Heart right ventricle (tissue), 16 donors: ENCODE data around the gene FAM180A. TPM values are rescaled to one million over a fixed set of nuclear protein-coding genes. Genes with fewer than 3 reads are reported as not detected.
A peak's percentile ranks its signal among the peaks of the same experiment; 100 is the strongest.
"Not testable (repeated sequence)": the region's sequence is repeated elsewhere in the genome, so short reads cannot be mapped to it uniquely, and the experiment has no call there.

Experiments used
- ATAC-seq, 8 donors: fragments of 200-7000 bp; cut with Tn5 transposase; one replicate each; pipeline ENCODE4 v1.9.1; 2020; ENCODE audit warnings: mild to moderate bottlenecking in 8 of 8, moderate library complexity in 8 of 8, moderate number of reproducible peaks in 1 of 8
- DNase-seq, 2 donors: peaks; one replicate each; pipeline ENCODE4 v3.0.0-alpha.2; 2020
- H3K27ac ChIP-seq, 10 donors: fragments of 200-600 bp; sonication (generic) in 2 of 10; one replicate each; pipeline versions ENCODE4 v1.5.0 to v1.8.0; 2020 to 2022; ENCODE audit warnings: mild to moderate bottlenecking in 3 of 10
- H3K27me3 ChIP-seq, 7 donors: fragments of 200-600 bp; one replicate each; pipeline ENCODE4 v1.8.0; 2021 to 2022; ENCODE audit warnings: mild to moderate bottlenecking in 2 of 7
- H3K36me3 ChIP-seq, 9 donors: fragments of 200-600 bp; sonication (generic) in 1 of 9; one replicate each; pipeline versions ENCODE4 v1.5.0 to v1.8.0; 2020 to 2022; ENCODE audit warnings: mild to moderate bottlenecking in 2 of 9
- H3K4me1 ChIP-seq, 9 donors: fragments of 200-600 bp; sonication (generic) in 1 of 9; one replicate each; pipeline versions ENCODE4 v1.5.0 to v1.8.0; 2020 to 2022; ENCODE audit warnings: mild to moderate bottlenecking in 4 of 9
- H3K4me3 ChIP-seq, 10 donors: fragments of 200-600 bp; sonication (generic) in 2 of 10; one replicate each; pipeline versions ENCODE4 v1.5.0 to v1.8.0; 2020 to 2022; ENCODE audit warnings: mild to moderate bottlenecking in 7 of 10, moderate library complexity in 2 of 10
- H3K9me3 ChIP-seq, 11 donors: fragments of 200-600 bp in 10 of 11; sonication (generic) in 2 of 11; one replicate each; pipeline versions ENCODE4 v1.5.0 to v1.8.0; 2013 to 2022; ENCODE audit warnings: mild to moderate bottlenecking in 2 of 11, control low read depth in 1 of 11, moderate library complexity in 1 of 11
- CTCF ChIP-seq, 9 donors: fragments of 200-600 bp; sonication (generic) in 2 of 9; IDR thresholded peaks; one replicate each; pipeline versions ENCODE4 v1.5.0 to v1.8.0; 2021 to 2022; ENCODE audit warnings: antibody characterized with exemption in 9 of 9, mild to moderate bottlenecking in 5 of 9, moderate library complexity in 1 of 9
- WGBS, 2 donors: extraction: QIAGEN DNeasy Blood & Tissue Kit; methylation state at CpG; one replicate each; pipeline ENCODE4 v1.1.7; 2013; ENCODE audit warnings: inconsistent platforms in 1 of 2; 5-methylcytosine and 5-hydroxymethylcytosine counted together
- intact Hi-C, 10 donors: fragments of 100-400 bp; cut with DNase I; formaldehyde crosslinking; loops; one replicate each; pipeline versions ENCODE4 v1.11.1 to v1.14.2; 2022
- polyA plus RNA-seq, 2 donors: library from polyadenylated mRNA; stranded (reverse); fragments of 200-250 nt; gene quantifications; one replicate each; pipeline ENCODE4 v1.2.3, GENCODE V29; 2013
- total RNA-seq, 10 donors: library from RNA; stranded (reverse); fragmentation: NEBNext Ultra II Directional in 3 of 10; extraction: Animal tissue kit (Norgen Biotek cat#: 25700) in 3 of 10; gene quantifications; one replicate each; pipeline versions ENCODE4 v1.2.1 to v1.2.4, GENCODE V29; 2021 to 2023
- donor health status: Arrhythmogenic right ventricular cardiomyopathy.
- donor health status: ischemic (EF 13 %, LVEDD 7.1; RV severe dilation, severe dysfunction).
- donor health status: healthy with polysubstance abuse.
- donor health status: DM: no; HTN: yes; CAD: no.
- donor health status: DM: no; HTN: no; CAD: no.
- donor health status: ischemic (EF 25% LVEDD 6.9; RV normal size, moderate dysfunction).
- donor health status: ischemic (EF 25% LVEDD 5.7; RV mildly dilated, moderate dysfunction).
- donor health status: healthy.
- donor health status: DM: yes; HTN: yes; CAD: no.
- donor health status: Ischemic cardiomyopathy.
- donor health status: ischemic (EF 35%, LVEDD 5.7; RV mildly dilated, moderate dysfunction).
- donor health status: nonischemic (EF 11% LVEDD 7.7; RV severe dilation, severe dysfunction).
- donor health status: DM: yes; HTN: yes; CAD: no.
- donor health status: PGD.
- donor health status: ischemic (EF 29% LVEDD 5.4; RV normal size, mild dysfunction).
- donor health status: nonischemic (EF 23%, LVEDD 6.1; RV moderate dilation, normal function).

FAM180A gene
- total and polyA plus RNA-seq, 12 donors, result 2.0 to 47.6 (median 17.1) TPM

DNA sequence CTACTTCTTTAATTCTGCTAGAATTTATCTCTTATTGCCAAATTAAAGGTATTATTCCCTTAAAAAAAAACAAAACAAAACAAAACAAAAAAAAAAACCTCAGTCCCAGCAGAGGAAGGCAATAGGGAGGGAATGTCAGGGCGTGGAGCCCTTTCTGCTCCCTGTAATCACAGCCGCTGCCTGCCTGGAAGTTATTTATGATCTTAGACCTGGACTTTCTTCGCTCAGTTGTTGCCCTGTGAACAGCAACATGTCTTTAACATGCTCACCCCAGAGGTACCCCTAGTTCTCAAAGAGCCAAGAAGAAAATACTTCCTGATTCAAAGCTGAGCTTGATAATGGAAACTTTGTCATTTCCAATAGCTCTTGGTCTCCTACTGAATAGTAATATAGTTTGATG lies 7.7 kb downstream of the FAM180A start:
- no peaks in the 10 kb centered on the region for H3K9me3 ChIP-seq
- 71 to 80% methylated on average over 3 of the region's 3 CpGs for WGBS, 2 donors
- H3K4me3 ChIP-seq, result no peak overlapping the region
- H3K27ac ChIP-seq, result peak overlapping the region in 7 of 10 donors; percentile 22 to 78 (median 65)
- H3K27me3 ChIP-seq, result no peaks in the 10 kb centered on the region
- peaks cover 4 to 74% (median 23%) of the 10 kb centered on the region in 9 donors for H3K4me1 ChIP-seq
- no peak for DNase-seq
- peaks cover 0 to 9% (median 0%) of the 10 kb centered on the region in 9 donors for H3K36me3 ChIP-seq
- intact Hi-C loops, result loop anchor here in 1 of 10 donors (5.0 kb wide), 1 partner anchor 254 kb away; no protein-coding TSS in a partner anchor
- ATAC-seq, result no peak
- TF ChIP-seq CTCF (IDR thresholded peaks at IDR 0.05), result no peak

GRCh38 chr7:135737306-135737647 lies 11.3 kb downstream of the FAM180A start:
- DNase-seq, H3K27me3 ChIP-seq, ATAC-seq, intact Hi-C loops, H3K4me3 ChIP-seq, H3K27ac ChIP-seq, H3K9me3 ChIP-seq: not testable (repeated sequence)
- WGBS, 2 donors, result 96 to 97% methylated on average over 10 of the region's 10 CpGs
- H3K36me3 ChIP-seq, result peaks cover 0 to 38% (median 0%) of the 10 kb centered on the region in 9 donors
- peaks cover 0 to 39% (median 5%) of the 10 kb centered on the region in 9 donors for H3K4me1 ChIP-seq

DNA sequence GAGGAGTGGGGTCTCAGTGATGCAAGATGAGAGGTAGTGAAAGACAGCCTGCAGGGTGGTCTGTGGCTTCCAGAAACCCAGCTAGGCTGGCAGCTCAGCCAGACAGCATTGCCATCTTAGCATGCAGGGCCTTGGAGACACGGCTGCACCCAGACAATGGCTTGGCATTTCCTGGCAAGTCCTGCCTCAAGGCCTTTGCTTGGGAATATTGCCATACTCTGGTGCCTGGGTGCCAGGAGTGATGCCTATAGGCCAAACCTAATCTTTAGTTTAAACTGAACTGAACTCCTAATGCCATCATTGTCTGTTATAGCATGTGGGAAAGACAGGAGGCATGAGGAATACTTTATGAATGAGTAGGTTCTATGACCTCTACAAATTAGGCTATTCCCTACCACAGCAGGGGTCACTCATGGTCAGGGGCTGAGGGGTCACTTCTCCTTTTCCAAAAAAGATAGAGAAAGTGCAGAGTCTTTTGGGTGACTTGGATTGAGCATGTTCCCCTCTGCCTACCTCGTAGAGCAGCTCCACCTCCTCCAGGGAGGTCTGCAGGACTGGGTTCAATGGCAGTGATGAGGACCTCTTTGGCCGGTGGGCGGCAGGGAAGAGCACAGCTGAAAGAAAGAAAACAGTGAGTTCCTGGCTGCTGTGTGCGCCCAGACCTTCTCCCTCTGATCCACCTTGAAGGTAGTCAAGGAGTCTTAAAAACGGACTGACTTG lies 11.9 kb downstream of the FAM180A start:
- ATAC-seq (no peak), DNase-seq (no peak)
- H3K36me3 ChIP-seq, result peaks cover 0 to 42% (median 0%) of the 10 kb centered on the region in 9 donors
- no peaks in the 10 kb centered on the region for H3K27me3 ChIP-seq
- WGBS, 2 donors, result 76 to 92% methylated on average over 6 of the region's 6 CpGs
- H3K27ac ChIP-seq, result no peak overlapping the region
- no peak for TF ChIP-seq CTCF (IDR thresholded peaks at IDR 0.05)
- no peaks in the 10 kb centered on the region for H3K9me3 ChIP-seq
- peaks cover 0 to 34% (median 4%) of the 10 kb centered on the region in 9 donors for H3K4me1 ChIP-seq
- no peak overlapping the region for H3K4me3 ChIP-seq
- intact Hi-C loops, result no loop called here

GRCh38 chr7:135734343-135734689 lies 14.3 kb downstream of the FAM180A start:
- 90 to 100% methylated on average over 1 of the region's 1 CpG for WGBS, 2 donors
- peaks cover 0 to 42% (median 0%) of the 10 kb centered on the region in 9 donors for H3K36me3 ChIP-seq
- TF ChIP-seq CTCF (IDR thresholded peaks at IDR 0.05), result no peak

More at GRCh38 chr7:135734343-135734689, 14.3 kb downstream of the FAM180A start:
- Histone ChIP-seq H3K9me3 (no peaks in the 10 kb centered on the region), H3K4me3 (no peak overlapping the region), H3K4me1 (peaks cover 0 to 28% (median 0%) of the 10 kb centered on the region in 9 donors), H3K27ac (no peak overlapping the region), H3K27me3 (no peaks in the 10 kb centered on the region)
- intact Hi-C loops, result no loop called here
- no peak for DNase-seq
- ATAC-seq, result no peak
